HCT116 (cell line): ENCODE measurements around the gene ATG16L2.

Experiments
- CTCF ChIP-seq, 3 experiments: fragments of 200-600 bp in 1 of 3; sonication (generic) in 1 of 3; IDR thresholded peaks in 2 of 3; conservative IDR thresholded peaks in 1 of 3; 2 replicates each; pipeline ENCODE4 v1.5.1; 2012 to 2017; ENCODE audit warnings: low read depth in 2 of 3, low read length in 2 of 3, antibody characterized with exemption in 1 of 3, borderline replicate concordance in 1 of 3, control low read depth in 1 of 3, mild to moderate bottlenecking in 1 of 3, mixed read lengths in 1 of 3, mixed run types in 1 of 3, moderate library complexity in 1 of 3; ENCODE audit not compliant: insufficient read depth in 1 of 3
- EZH2 ChIP-seq: fragments of 200-600 bp; sonication (generic); IDR thresholded peaks from 2 replicates; pipeline ENCODE4 v1.6.1; 2017; ENCODE audit warnings: antibody characterized with exemption, mixed run types

GRCh38 chr11:72786305-72787215, 27.7 kb upstream of the ATG16L2 start:
- TF ChIP-seq CTCF (IDR thresholded peaks at IDR 0.05 in 2 of 3, conservative IDR thresholded peaks at IDR 0.05 in 1 of 3; ENCODE audit: borderline replicate concordance in 1 of 3, insufficient read depth in 1 of 3, low read depth in 2 of 3, low read length in 2 of 3), result no peak
- TF ChIP-seq EZH2, result no peak
